Vagina (tissue), 2 donors: ENCODE data around the gene PLEKHA4. TPM values are rescaled to one million over a fixed set of nuclear protein-coding genes. Genes with fewer than 3 reads are reported as not detected.
"Not testable (repeated sequence)": the region's sequence is repeated elsewhere in the genome, so short reads cannot be mapped to it uniquely, and the experiment has no call there.

Experiments
- DNase-seq, 2 donors: peaks; one replicate each; pipeline ENCODE4 v3.0.0-alpha.2; 2017; ENCODE audit errors: extremely low spot score in 2 of 2
- H3K27ac ChIP-seq: fragments of 200-600 bp; sonication (generic); one replicate; pipeline ENCODE4 v1.5.1; 2019
- H3K27me3 ChIP-seq: fragments of 200-600 bp; sonication (generic); one replicate; pipeline ENCODE4 v1.5.1; 2019
- H3K36me3 ChIP-seq, 2 donors: fragments of 200-600 bp; sonication (generic); one replicate each; pipeline ENCODE4 v1.5.1; 2017 to 2019
- H3K4me1 ChIP-seq: fragments of 200-600 bp; sonication (generic); one replicate; pipeline ENCODE4 v1.5.1; 2019
- H3K4me3 ChIP-seq, 2 donors: fragments of 200-600 bp; sonication (generic); 1 replicate in 1 of 2; 2 replicates in 1 of 2; pipeline ENCODE4 v1.5.1; 2016 to 2019
- H3K9me3 ChIP-seq: fragments of 200-600 bp; sonication (generic); one replicate; pipeline ENCODE4 v1.5.1; 2019
- POLR2A ChIP-seq, 2 donors: fragments of 450-650 bp; IDR thresholded peaks; one replicate each; pipeline ENCODE4 v1.6.1; 2017; ENCODE audit warnings: antibody characterized with exemption in 2 of 2, mild to moderate bottlenecking in 2 of 2, moderate library complexity in 2 of 2
- POLR2AphosphoS5 ChIP-seq, 2 donors: sonication (generic); formaldehyde crosslinking; IDR thresholded peaks; one replicate each; pipeline ENCODE4 v1.9.0; 2017; ENCODE audit warnings: antibody characterized with exemption in 2 of 2, mild to moderate bottlenecking in 2 of 2, low read depth in 1 of 2; ENCODE audit not compliant: insufficient read depth in 1 of 2
- intact Hi-C: fragments of 100-400 bp; cut with DNase I; formaldehyde crosslinking; loops from one replicate; pipeline ENCODE4 v1.15.1; 2023
- total RNA-seq: library from RNA; depleted of rRNA; stranded (reverse); fragments of >200 nt; gene quantifications from one replicate; pipeline ENCODE4 v1.2.3, GENCODE V29; 2016
- TF ChIP-seq, protein P1 (sequence below), 3 experiments: fragments of 450-650 bp in 2 of 3; fragments of 200-600 bp in 1 of 3; sonication (generic) in 1 of 3; IDR thresholded peaks; one replicate each; pipeline ENCODE4 v1.5.1; 2017 to 2019; ENCODE audit warnings: antibody characterized with exemption in 3 of 3, mild to moderate bottlenecking in 2 of 3, moderate library complexity in 2 of 3

PLEKHA4 gene
- total RNA-seq, 1 donor from 2014 or later, result 37.1 TPM

DNA sequence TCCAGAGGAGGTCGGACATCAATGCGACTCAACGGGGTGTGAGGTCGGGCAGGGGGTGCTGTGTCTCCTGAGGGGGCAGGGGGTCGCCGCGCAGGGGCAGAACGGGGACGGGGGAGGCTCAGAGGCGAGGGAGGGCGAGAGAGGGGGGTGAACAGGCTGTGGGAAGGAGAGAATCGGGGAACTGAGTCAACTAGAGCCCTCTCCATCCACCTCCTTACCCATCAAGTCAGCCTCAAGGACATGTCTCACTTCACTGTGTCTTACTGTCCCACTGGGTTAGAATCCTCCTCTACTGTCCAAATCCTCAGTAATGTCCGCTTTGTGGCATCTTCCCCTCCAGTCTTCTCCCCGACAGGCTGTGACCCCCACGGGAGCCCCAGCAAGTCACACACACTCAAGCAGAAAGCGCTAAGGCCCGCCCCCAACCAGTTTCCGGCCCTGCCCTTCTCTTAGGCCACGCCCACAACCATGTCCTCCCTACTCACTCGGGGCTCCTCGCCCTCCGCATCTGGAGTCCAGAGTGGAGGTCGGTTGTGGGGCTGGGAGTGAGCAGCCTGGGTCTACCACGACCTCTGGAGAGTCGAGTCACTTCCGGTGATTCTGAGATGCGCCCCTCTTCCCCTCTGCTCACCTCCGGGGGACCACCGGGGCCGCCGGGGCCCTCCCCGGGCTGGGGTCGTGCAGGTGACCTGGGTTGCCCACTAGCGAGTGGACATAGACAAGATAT lies 9.3 kb downstream of the PLEKHA4 start:
- no peak overlapping the region for H3K4me3 ChIP-seq
- H3K27me3 ChIP-seq, result no peaks in the 10 kb centered on the region
- H3K9me3 ChIP-seq, result no peaks in the 10 kb centered on the region
- intact Hi-C loops, result no loop called here
- no peaks in the 10 kb centered on the region for H3K36me3 ChIP-seq
- no peak for DNase-seq
- no peaks in the 10 kb centered on the region for H3K4me1 ChIP-seq
- TF ChIP-seq POLR2AphosphoS5 (IDR thresholded peaks at IDR 0.05; ENCODE audit: insufficient read depth in 1 of 2, low read depth in 1 of 2), result no peak
- TF ChIP-seq, protein P1, sequence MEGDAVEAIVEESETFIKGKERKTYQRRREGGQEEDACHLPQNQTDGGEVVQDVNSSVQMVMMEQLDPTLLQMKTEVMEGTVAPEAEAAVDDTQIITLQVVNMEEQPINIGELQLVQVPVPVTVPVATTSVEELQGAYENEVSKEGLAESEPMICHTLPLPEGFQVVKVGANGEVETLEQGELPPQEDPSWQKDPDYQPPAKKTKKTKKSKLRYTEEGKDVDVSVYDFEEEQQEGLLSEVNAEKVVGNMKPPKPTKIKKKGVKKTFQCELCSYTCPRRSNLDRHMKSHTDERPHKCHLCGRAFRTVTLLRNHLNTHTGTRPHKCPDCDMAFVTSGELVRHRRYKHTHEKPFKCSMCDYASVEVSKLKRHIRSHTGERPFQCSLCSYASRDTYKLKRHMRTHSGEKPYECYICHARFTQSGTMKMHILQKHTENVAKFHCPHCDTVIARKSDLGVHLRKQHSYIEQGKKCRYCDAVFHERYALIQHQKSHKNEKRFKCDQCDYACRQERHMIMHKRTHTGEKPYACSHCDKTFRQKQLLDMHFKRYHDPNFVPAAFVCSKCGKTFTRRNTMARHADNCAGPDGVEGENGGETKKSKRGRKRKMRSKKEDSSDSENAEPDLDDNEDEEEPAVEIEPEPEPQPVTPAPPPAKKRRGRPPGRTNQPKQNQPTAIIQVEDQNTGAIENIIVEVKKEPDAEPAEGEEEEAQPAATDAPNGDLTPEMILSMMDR (IDR thresholded peaks at IDR 0.05), result no peak
- TF ChIP-seq POLR2A (IDR thresholded peaks at IDR 0.05), result no peak
- H3K27ac ChIP-seq, result no peak overlapping the region

DNA sequence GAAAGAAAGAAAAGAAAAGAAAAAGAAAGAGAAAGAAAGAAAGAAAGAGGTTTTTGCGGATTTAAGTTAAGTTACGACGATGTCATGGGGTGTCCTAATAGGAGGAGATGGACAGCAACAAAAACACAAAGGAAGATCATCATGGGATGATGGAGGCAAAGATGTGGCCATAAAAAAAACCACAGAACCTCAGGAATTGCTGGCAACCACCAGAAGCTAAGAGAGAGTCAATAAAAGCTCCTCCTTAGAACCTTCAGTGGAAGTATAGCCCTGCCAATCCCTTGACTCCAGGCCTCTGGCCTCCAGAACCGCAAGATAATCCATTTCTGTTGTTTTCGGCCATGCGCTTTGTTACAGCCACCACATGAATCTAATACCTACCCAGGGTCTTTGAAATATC lies 11.5 kb downstream of the PLEKHA4 start:
- TF ChIP-seq, protein P1 (IDR thresholded peaks at IDR 0.05), result no peak
- TF ChIP-seq POLR2AphosphoS5 (IDR thresholded peaks at IDR 0.05; ENCODE audit: insufficient read depth in 1 of 2, low read depth in 1 of 2), result no peak
- no peak for TF ChIP-seq POLR2A (IDR thresholded peaks at IDR 0.05)

DNA sequence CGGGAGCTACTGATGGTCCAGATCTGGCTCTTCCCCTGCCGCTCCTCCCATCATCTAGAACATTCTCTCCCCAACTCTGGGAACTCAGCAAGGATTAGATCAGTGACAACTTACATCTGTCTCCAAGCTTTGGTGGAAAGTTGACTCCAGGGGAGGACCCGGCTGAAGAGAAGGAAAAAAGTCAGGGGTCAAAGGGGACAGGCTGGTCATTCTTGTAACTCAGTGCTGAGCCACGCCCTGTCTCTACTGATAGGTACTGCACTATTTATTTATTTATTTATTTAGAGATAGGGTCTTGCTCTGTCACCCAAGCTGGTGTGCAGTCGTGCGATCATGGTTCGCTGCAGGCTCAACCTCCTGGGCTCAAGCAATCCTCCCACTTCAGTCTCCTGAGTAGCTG lies 14.3 kb downstream of the PLEKHA4 start:
- H3K9me3 ChIP-seq, result no peaks in the 10 kb centered on the region
- DNase-seq, result no peak
- intact Hi-C loops, result no loop called here
- no peak overlapping the region for H3K4me3 ChIP-seq
- no peaks in the 10 kb centered on the region for H3K27me3 ChIP-seq
- H3K27ac ChIP-seq, result no peak overlapping the region
- H3K36me3 ChIP-seq, result no peaks in the 10 kb centered on the region
- no peak for TF ChIP-seq POLR2A (IDR thresholded peaks at IDR 0.05)
- TF ChIP-seq POLR2AphosphoS5 (IDR thresholded peaks at IDR 0.05; ENCODE audit: insufficient read depth in 1 of 2, low read depth in 1 of 2), result no peak
- TF ChIP-seq, protein P1 (IDR thresholded peaks at IDR 0.05), result no peak
- no peaks in the 10 kb centered on the region for H3K4me1 ChIP-seq

More for the DNA sequence above, 11.5 kb downstream of the PLEKHA4 start:
- Histone ChIP-seq H3K4me3 (no peak overlapping the region), H3K36me3 (no peaks in the 10 kb centered on the region), H3K4me1 (no peaks in the 10 kb centered on the region), H3K27ac (no peak overlapping the region), H3K27me3 (no peaks in the 10 kb centered on the region), H3K9me3 (no peaks in the 10 kb centered on the region)
- intact Hi-C loops, result no loop called here
- DNase-seq, result no peak

DNA sequence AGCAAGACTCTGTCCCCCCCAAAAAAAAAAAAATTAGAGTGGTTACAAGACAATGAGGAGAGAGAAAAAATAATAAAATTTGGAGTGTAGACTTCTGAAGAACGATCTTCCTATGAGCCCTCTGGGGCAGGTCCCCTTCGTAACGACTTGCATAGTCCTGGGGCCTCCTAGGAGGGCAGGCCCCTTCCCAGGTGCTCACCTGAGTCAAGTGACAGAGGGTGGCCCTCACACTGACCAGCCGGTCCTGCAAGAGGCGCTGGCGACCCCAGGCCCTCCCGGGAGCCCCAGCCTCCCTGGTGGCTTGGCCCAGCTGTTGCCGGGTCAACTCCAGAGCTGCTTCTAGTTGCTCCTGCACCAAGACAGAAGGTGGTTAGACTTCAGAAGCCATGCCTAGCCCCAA lies 14.9 kb downstream of the PLEKHA4 start:
- H3K4me1 ChIP-seq, result no peaks in the 10 kb centered on the region
- TF ChIP-seq POLR2AphosphoS5 (IDR thresholded peaks at IDR 0.05; ENCODE audit: insufficient read depth in 1 of 2, low read depth in 1 of 2) (no peak), POLR2A (IDR thresholded peaks at IDR 0.05) (no peak)
- TF ChIP-seq, protein P1 (IDR thresholded peaks at IDR 0.05), result no peak
- intact Hi-C loops, result no loop called here
- H3K4me3 ChIP-seq, result no peak overlapping the region
- H3K27ac ChIP-seq, result no peak overlapping the region
- no peaks in the 10 kb centered on the region for H3K9me3 ChIP-seq
- DNase-seq, result no peak
- H3K36me3 ChIP-seq, result no peaks in the 10 kb centered on the region
- no peaks in the 10 kb centered on the region for H3K27me3 ChIP-seq

- Histone ChIP-seq H3K27me3 (no peaks in the 10 kb centered on the region), H3K27ac (no peak overlapping the region), H3K9me3 (no peaks in the 10 kb centered on the region), H3K4me1 (no peaks in the 10 kb centered on the region), H3K4me3 (no peak overlapping the region), H3K36me3 (peaks cover 0 to 6% of the 10 kb centered on the region in 2 donors)
- no peak for DNase-seq
- no peak for TF ChIP-seq POLR2AphosphoS5 (IDR thresholded peaks at IDR 0.05; ENCODE audit: insufficient read depth in 1 of 2, low read depth in 1 of 2)
- TF ChIP-seq, protein P1 (IDR thresholded peaks at IDR 0.05), result no peak
- intact Hi-C loops, result no loop called here
Observed at GRCh38 chr19:48852292-48852691, 16.1 kb downstream of the PLEKHA4 start.

DNA sequence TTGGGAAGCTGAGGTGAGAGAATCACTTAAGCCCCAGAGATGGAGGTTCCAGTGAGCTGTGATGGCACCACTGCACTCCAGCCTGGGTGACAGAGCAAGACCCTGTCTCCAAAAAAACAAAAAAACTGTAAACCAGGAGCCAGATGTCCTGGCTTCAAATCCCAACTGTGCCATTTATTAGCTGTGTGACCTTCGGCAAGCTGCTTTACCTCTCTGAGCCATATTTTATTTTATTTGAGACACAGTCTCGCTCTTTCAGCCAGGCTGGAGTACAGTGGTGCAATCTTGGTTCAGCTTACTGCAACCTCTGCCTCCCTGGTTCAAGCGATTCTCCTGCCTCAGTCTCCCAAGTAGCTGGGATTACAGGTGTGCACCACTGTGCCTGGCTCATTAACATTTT lies 21.8 kb downstream of the PLEKHA4 start:
- H3K27ac ChIP-seq, H3K4me3 ChIP-seq, H3K9me3 ChIP-seq, H3K27me3 ChIP-seq, DNase-seq, H3K4me1 ChIP-seq, intact Hi-C loops: not testable (repeated sequence)
- peaks cover 0 to 22% of the 10 kb centered on the region in 2 donors for H3K36me3 ChIP-seq
